OCI-LY3 (cell line): ENCODE measurements around the gene PLAC8L1.

Experiments used
- H2AFZ ChIP-seq: fragments of 200-600, 300-600 bp; shearing (Covaris generic); 2 replicates; pipeline ENCODE4 v1.6.0; 2014; ENCODE audit warnings: antibody characterized with exemption, low read depth, low read length
- H3K27ac ChIP-seq: fragments of 200-600, 300-600 bp; sonication (generic); 2 replicates; pipeline ENCODE4 v1.5.1; 2014; ENCODE audit warnings: mild to moderate bottlenecking, low read length, moderate library complexity, mixed read lengths
- H3K27me3 ChIP-seq: fragments of 200-600, 300-600 bp; sonication (generic); 2 replicates; pipeline ENCODE4 v1.6.1; 2014; ENCODE audit warnings: low read depth, low read length, mixed read lengths
- H3K36me3 ChIP-seq: fragments of 200-600, 300-600 bp; sonication (generic); replicated peaks from 2 replicates; pipeline ENCODE3; 2014; ENCODE audit warnings: low read depth, low read length, mixed read lengths
- H3K4me1 ChIP-seq: fragments of 300-600, 200-600 bp; sonication (generic); 2 replicates; pipeline ENCODE4 v1.6.1; 2014; ENCODE audit warnings: low read length, mixed read lengths
- H3K4me2 ChIP-seq: fragments of 200-600, 300-600 bp; sonication (generic); 2 replicates; pipeline ENCODE4 v1.6.1; 2014; ENCODE audit warnings: low read length, mixed read lengths
- H3K4me3 ChIP-seq: fragments of 300-600, 200-600 bp; sonication (generic); 2 replicates; pipeline ENCODE4 v1.5.1; 2014; ENCODE audit warnings: antibody characterized with exemption, mild to moderate bottlenecking, low read length, moderate library complexity
- H3K79me2 ChIP-seq: fragments of 300-600, 200-600 bp; shearing (Covaris generic); 2 replicates; pipeline ENCODE4 v1.6.1; 2014; ENCODE audit warnings: mild to moderate bottlenecking, low read length, mixed read lengths
- H3K9ac ChIP-seq: fragments of 300-600, 200-600 bp; shearing (Covaris generic); 2 replicates; pipeline ENCODE4 v1.6.0; 2014; ENCODE audit warnings: mild to moderate bottlenecking, low read length, moderate library complexity
- H3K9me3 ChIP-seq: fragments of 200-600, 300-600 bp; shearing (Covaris generic); 2 replicates; pipeline ENCODE4 v1.6.1; 2014; ENCODE audit warnings: low read length, mixed read lengths; ENCODE audit not compliant: insufficient read depth
- H4K20me1 ChIP-seq: fragments of 200-600, 300-600 bp; sonication (generic); 2 replicates; pipeline ENCODE4 v1.6.1; 2016; ENCODE audit warnings: low read length, mixed read lengths; ENCODE audit not compliant: insufficient read depth
- CTCF ChIP-seq: fragments of 200-600, 300-600 bp; sonication (generic); IDR thresholded peaks from 2 replicates; pipeline ENCODE4 v1.5.1; 2014; ENCODE audit warnings: antibody characterized with exemption, low read length, low read depth
- EZH2phosphoT487 ChIP-seq: fragments of 200-600 bp; shearing (Covaris generic); IDR thresholded peaks from 2 replicates; pipeline ENCODE4 v1.6.1; 2018; ENCODE audit warnings: antibody characterized with exemption, mixed run types, low read depth

The PLAC8L1 gene

GRCh38 chr5:146105477-146105876 is at the start of gene PLAC8L1:
Gene PLAC8L1, minus strand, starts transcription at chr5:146105577. Its CDS starts 1,266 bp downstream, at chr5:146104311.
- H3K79me2 ChIP-seq, result no peaks in the 10 kb centered on the region
- TF ChIP-seq EZH2phosphoT487, result no peak
- no peak for TF ChIP-seq CTCF
- H3K27me3 ChIP-seq, result no peaks in the 10 kb centered on the region
- H3K36me3 ChIP-seq, result peaks cover 4% of the 10 kb centered on the region
- H3K27ac ChIP-seq, result no peak within 1 kb of the TSS
- no peak within 1 kb of the TSS for H3K4me3 ChIP-seq
- no peak within 1 kb of the TSS for H2AFZ ChIP-seq
- H4K20me1 ChIP-seq, result no peaks in the 10 kb centered on the region
- no peak within 1 kb of the TSS for H3K4me2 ChIP-seq
- H3K9ac ChIP-seq, result no peak within 1 kb of the TSS
- no peaks in the 10 kb centered on the region for H3K9me3 ChIP-seq
- H3K4me1 ChIP-seq, result no peaks in the 10 kb centered on the region

GRCh38 chr5:146151970-146152369 is 46.6 kb upstream of the PLAC8L1 start:
- Histone ChIP-seq H3K4me1 (no peaks in the 10 kb centered on the region), H3K4me3 (no peak overlapping the region), H3K27me3 (no peaks in the 10 kb centered on the region), H3K9me3 (no peaks in the 10 kb centered on the region), H2AFZ (no peak overlapping the region), H3K36me3 (peaks cover 39% of the 10 kb centered on the region), H3K79me2 (no peaks in the 10 kb centered on the region), H3K9ac (no peak overlapping the region), H3K27ac (no peak overlapping the region), H4K20me1 (no peaks in the 10 kb centered on the region), H3K4me2 (no peak overlapping the region)
- no peak for TF ChIP-seq EZH2phosphoT487

DNA sequence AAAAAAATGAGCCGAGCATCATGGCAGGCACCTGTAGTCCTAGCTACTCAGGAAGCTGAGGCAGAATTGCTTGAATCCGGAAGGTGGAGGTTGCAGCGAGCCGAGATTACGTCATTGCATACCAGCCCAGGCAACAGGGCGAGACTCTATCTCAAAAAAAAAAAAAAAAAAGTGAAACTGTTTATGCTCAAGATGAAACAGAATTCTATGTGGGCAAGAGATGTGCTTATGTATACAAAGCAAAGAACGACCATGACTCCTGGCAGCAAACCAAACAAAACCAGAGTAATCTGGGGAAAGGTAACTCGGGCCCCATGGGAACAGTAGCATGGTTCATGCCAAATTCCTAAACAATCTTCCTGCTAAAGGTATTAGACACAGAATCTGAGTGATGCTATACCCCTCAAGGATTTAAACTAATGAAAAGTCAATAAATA is 32.6 kb upstream of the PLAC8L1 start:
- no peaks in the 10 kb centered on the region for H3K27me3 ChIP-seq
- no peak overlapping the region for H3K4me3 ChIP-seq
- no peaks in the 10 kb centered on the region for H3K9me3 ChIP-seq
- H4K20me1 ChIP-seq, result no peaks in the 10 kb centered on the region
- H3K9ac ChIP-seq, result no peak overlapping the region
- TF ChIP-seq CTCF (no peak), EZH2phosphoT487 (no peak)
- no peaks in the 10 kb centered on the region for H3K79me2 ChIP-seq
- H3K36me3 ChIP-seq, result peaks cover 13% of the 10 kb centered on the region
- H3K27ac ChIP-seq, result no peak overlapping the region
- no peak overlapping the region for H3K4me2 ChIP-seq
- no peaks in the 10 kb centered on the region for H3K4me1 ChIP-seq
- H2AFZ ChIP-seq, result no peak overlapping the region

DNA sequence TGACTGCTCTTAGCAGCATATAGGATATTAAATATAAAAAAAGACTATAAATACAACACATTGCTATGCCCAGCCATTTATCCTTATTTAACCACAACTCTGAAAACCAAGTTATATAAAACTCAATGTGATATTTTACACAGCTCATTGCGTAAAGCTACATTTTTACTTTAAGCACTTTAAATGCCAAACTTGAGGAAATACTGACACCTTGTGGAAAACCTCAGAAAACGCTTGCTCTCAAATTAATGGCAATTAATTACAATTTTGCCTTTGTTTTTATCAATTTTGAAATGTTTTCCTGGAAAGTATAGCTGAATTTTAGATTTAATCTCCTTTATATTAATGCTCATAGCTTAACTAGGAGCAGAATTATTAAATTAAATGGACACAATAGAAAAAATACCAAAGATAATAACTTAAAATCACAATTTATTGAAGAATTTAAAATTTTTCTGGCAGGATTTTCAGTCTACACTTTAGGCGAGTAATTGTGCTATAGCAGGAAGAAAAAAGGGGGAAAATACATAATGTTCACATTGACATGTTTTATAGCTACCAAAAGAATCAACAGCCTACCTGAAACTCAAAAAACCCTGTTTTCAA is 25.2 kb upstream of the PLAC8L1 start:
- H3K36me3 ChIP-seq, result peaks cover 23% of the 10 kb centered on the region
- H3K9me3 ChIP-seq, result no peaks in the 10 kb centered on the region
- no peaks in the 10 kb centered on the region for H4K20me1 ChIP-seq
- no peaks in the 10 kb centered on the region for H3K4me1 ChIP-seq
- H3K9ac ChIP-seq, result no peak overlapping the region
- H3K27me3 ChIP-seq, result no peaks in the 10 kb centered on the region
- no peak overlapping the region for H3K27ac ChIP-seq
- TF ChIP-seq EZH2phosphoT487, result no peak
- peak; percentile 56 for TF ChIP-seq CTCF
- H3K4me2 ChIP-seq, result no peak overlapping the region
- H3K79me2 ChIP-seq, result no peaks in the 10 kb centered on the region
- H2AFZ ChIP-seq, result no peak overlapping the region
- H3K4me3 ChIP-seq, result no peak overlapping the region
